ENCODE data around the gene CCM2L.

CCM2L gene

DNA sequence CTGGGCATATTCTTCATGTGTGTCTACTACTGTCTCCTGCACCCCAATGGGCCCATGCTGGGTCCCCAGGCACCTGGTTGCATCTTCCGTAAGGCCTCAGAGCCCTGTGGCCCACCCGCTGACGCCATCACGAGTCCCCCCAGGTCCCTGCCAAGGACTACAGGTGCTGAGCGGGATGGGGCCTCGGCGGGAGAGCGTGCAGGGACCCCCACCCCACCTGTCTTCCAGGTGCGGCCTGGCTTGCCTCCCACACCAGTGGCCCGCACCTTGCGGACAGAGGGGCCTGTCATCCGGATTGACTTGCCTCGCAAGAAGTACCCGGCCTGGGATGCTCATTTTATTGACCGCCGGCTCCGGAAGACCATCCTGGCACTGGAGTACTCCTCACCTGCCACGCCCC lies 13.2 kb upstream of the CCM2L start:
- no peak for DNase-seq (ENCODE audit: low spot score)

DNA sequence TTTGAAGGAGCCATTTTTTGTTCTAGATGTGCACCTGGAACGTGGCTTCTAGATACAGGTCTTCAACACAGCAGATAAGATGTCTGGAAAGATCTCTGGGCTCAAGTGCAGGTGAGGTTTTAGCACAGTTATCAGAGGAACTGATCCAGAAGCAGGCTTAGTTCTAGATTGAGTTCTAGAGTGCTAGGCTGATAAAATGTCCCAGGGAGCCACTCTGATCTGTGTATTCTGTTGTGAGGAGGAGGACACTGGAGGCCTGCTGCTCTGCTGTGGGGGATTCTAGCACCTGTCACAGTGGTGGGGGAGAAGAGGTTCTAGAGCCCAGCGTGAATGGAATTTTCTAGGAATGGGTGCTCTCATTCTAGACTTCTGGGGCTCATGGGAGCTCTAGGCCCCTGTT lies 12.0 kb upstream of the CCM2L start:
- DNase-seq (ENCODE audit: low spot score) = no peak

GRCh38 chr20:32003325-32003724 lies 6.9 kb upstream of the CCM2L start:
- no peak for DNase-seq (ENCODE audit: low spot score)

DNA sequence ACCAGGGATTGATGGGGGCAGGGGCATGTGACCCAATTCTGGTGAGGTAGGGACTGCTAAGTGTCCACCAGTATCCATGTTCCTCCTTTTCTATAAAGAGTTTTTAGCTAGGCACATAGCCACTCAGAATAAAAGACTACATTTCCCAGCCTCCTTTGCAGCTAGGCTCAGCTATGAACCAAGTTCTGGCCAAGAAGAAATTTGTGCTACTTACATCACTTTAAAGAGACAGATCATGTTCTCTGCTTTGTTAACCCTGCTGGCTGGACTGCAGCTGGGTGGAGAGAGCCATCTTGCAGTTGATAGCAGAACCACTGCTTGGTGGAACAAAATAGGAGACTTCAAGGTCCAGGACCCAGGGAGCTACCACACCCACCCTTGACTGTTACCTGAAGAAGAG lies 5.3 kb upstream of the CCM2L start:
- DNase-seq (ENCODE audit: low spot score) = no peak

GRCh38 chr20:32006053-32006452 lies 4.2 kb upstream of the CCM2L start:
- DNase-seq (ENCODE audit: low spot score) = no peak

- DNase-seq (ENCODE audit: low spot score) = peak; percentile 54
Measured at GRCh38 chr20:32006841-32007786, 3.1 kb upstream of the CCM2L start.

DNA sequence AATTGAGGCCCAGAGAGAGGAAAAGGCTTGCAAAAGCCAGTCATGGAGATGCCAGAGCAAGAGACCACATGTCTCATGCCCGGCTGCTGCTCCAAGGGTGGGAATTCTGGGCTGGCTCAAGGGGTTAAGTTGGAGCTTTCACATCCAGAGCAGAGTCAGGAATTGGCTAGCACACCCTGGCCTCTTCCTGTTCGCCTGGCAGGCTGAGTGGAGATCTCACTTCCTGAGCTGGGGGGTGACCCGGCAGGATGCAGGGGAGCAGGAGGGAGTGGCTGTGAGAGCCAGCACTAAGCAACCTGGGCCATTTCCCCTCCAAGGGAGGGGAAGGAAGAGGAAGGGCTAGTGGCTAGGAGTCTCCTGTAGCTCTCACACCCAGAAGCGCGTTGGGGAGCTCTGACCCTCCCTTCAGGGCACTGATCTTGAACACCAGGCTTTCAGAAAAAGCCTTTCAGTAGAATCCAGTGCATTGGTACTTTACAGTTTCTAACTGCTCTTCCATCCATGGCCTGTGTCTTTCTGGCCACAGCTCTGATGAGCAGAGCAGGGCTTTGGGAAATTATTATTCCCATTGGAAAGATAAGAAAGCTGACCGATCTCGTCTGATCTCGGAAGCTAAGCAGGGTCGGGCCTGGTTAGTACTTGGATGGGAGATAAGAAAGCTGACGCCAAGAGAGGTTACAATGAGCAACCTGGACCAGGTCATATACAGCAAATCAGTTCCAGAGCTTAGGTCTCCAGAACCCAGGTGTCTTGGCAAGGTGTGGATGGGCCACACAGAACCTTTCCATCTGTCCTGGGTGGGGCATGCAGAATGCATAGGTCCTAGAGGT lies 2.2 kb upstream of the CCM2L start:
- DNase-seq (ENCODE audit: low spot score) = peak; percentile 95

GRCh38 chr20:32009564-32009963 lies 674 bp upstream of the CCM2L start:
- no peak for DNase-seq (ENCODE audit: low spot score)

DNA sequence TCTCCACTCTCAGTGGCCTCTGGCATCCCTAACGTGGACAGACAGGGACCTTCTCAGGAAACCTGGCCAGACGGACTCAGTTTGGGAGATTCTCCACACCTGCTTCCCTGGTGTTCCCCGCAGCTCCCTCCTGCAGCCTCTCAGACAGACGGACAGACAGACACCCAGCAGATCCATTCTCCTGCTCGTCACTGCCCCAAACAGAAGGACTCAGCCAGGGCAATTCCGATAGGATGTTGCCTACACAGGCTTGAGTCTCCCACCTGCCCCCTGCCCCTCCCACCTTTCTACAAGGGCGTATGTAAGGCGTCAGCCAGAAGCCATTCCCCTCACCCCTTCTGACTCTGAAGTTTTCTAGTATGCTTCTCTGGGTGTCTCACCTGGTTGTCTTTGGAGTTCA lies 428 bp downstream of the CCM2L start:
- DNase-seq (ENCODE audit: low spot score) = peak; percentile 40

GRCh38 chr20:32012159-32012688 lies 2.0 kb downstream of the CCM2L start:
- no peak for DNase-seq (ENCODE audit: low spot score)

DNA sequence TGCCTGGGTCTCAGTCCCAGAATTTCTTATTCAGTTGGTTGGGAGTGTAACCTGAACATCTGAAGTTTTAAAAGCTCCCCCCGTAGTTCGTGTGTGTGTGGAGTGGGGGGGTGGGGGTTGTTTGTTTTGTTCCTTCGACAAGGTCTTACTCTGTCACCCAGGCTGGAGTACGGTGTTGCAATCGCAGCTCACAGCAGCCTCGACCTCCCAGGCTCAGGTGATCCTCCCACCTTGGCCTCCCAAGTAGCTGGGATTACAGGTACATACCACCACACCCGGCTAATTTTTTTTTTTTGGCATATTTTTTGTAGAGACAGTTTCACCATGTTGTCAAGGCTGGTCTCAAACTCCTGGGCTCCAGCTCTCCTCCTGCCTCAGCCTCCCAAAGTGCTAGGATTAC lies 3.1 kb downstream of the CCM2L start:
- no peak for DNase-seq (ENCODE audit: low spot score)

- DNase-seq (ENCODE audit: low spot score) = no peak
Measured at GRCh38 chr20:32017711-32018251, 7.5 kb downstream of the CCM2L start.

- DNase-seq (ENCODE audit: low spot score) = peak; percentile 19
Measured at GRCh38 chr20:32018269-32019155, 8.3 kb downstream of the CCM2L start.

DNA sequence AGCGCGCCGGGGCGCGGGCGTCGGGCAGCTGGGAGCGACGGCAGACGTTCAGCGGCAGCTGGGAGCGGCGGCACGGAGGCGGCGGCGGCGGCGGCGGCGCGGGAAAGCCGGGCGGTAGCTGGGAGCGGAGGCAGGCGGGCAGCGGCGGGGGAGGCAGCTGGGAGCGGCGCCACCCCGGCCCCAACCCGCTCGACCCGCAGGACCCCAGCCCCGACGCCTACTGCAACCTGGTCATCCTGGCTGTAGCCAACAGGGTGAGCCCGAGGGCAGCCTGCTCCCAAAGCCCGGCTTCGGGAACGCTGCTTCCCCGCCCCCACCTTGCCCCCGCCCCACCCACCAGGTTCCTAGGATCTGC lies 8.9 kb downstream of the CCM2L start:
- DNase-seq (ENCODE audit: low spot score) = peak; percentile 42

- no peak for DNase-seq (ENCODE audit: low spot score)
Measured at GRCh38 chr20:32019563-32020463, 9.6 kb downstream of the CCM2L start.

- no peak for DNase-seq (ENCODE audit: low spot score)
Measured at GRCh38 chr20:32021091-32021490, 10.9 kb downstream of the CCM2L start.

GRCh38 chr20:32024683-32025295 lies 14.6 kb downstream of the CCM2L start:
- DNase-seq (ENCODE audit: low spot score) = no peak

DNA sequence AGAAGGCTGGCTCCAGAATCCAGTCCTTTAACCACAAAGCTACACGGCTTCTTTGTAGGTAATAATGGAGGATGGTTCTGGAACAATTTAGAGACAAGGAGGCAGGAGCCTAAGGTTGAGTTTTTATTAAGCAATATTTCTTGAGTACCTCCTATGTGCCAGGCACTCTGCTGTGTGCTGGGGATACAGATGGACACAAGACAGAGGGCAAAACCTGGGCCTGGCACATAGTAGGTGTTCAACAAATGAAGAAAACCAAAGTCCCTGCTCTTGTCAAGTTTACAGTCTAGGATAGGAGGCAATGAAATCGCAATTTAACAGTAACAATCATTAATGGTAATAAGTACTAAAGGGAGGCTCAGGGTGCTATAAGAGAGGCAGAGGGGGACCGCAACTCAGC lies 17.4 kb downstream of the CCM2L start:
- DNase-seq (ENCODE audit: low spot score) = no peak

GRCh38 chr20:32028647-32029372 lies 18.6 kb downstream of the CCM2L start:
- DNase-seq (ENCODE audit: low spot score) = no peak

Data from kidney capillary endothelial cell (primary cell).